H7 (cell line): ENCODE data around the gene TAF3. TPM values are rescaled to one million over a fixed set of nuclear protein-coding genes. Genes with fewer than 3 reads are reported as not detected.

Experiments
- DNase-seq: peaks from one replicate; pipeline ENCODE4 v3.0.0; 2012
- H3K27me3 ChIP-seq: 2 replicates; pipeline ENCODE4 v1.6.0; 2011; ENCODE audit warnings: mild to moderate bottlenecking, low read length; ENCODE audit not compliant: control insufficient read depth, insufficient read depth
- H3K36me3 ChIP-seq: replicated peaks from 2 replicates; pipeline ENCODE4 v1.5.1; 2011; ENCODE audit warnings: low read length; ENCODE audit not compliant: control insufficient read depth, insufficient read depth
- H3K4me3 ChIP-seq: 2 replicates; pipeline ENCODE4 v1.5.1; 2011; ENCODE audit warnings: low read depth, mild to moderate bottlenecking, control low read depth, low read length, moderate library complexity; ENCODE audit not compliant: insufficient read depth
- total RNA-seq: library from RNA; depleted of rRNA; stranded (reverse); fragments of >200 nt; shearing (Covaris generic); gene quantifications from 2 replicates; pipeline ENCODE4 v1.2.3, GENCODE V29; 2014

TAF3 gene
- total RNA-seq, 1 experiment from 2014 or later, result 1.5 TPM

GRCh38 chr10:7945469-7946187, 127.3 kb downstream of the TAF3 start:
- DNase-seq, result peak; percentile 41
- Histone ChIP-seq H3K27me3 (no peaks in the 10 kb centered on the region), H3K36me3 (no peaks in the 10 kb centered on the region), H3K4me3 (no peak overlapping the region)

- DNase-seq, result no peak
- Histone ChIP-seq H3K36me3 (no peaks in the 10 kb centered on the region), H3K27me3 (no peaks in the 10 kb centered on the region), H3K4me3 (no peak overlapping the region)
Observed at GRCh38 chr10:7948371-7949000, 130.2 kb downstream of the TAF3 start.

GRCh38 chr10:7950981-7951847, 132.9 kb downstream of the TAF3 start:
- no peaks in the 10 kb centered on the region for H3K36me3 ChIP-seq
- no peaks in the 10 kb centered on the region for H3K27me3 ChIP-seq
- no peak for DNase-seq
- H3K4me3 ChIP-seq, result no peak overlapping the region

- H3K27me3 ChIP-seq, result no peaks in the 10 kb centered on the region
- no peak overlapping the region for H3K4me3 ChIP-seq
- DNase-seq, result no peak
- H3K36me3 ChIP-seq, result no peaks in the 10 kb centered on the region
Observed at GRCh38 chr10:7952266-7952665, 134.0 kb downstream of the TAF3 start.

- H3K27me3 ChIP-seq, result no peaks in the 10 kb centered on the region
- H3K4me3 ChIP-seq, result no peak overlapping the region
- DNase-seq, result no peak
- no peaks in the 10 kb centered on the region for H3K36me3 ChIP-seq
Observed at GRCh38 chr10:7953447-7953846, 135.1 kb downstream of the TAF3 start.

- no peaks in the 10 kb centered on the region for H3K36me3 ChIP-seq
- H3K27me3 ChIP-seq, result no peaks in the 10 kb centered on the region
- no peak overlapping the region for H3K4me3 ChIP-seq
- DNase-seq, result no peak
Observed at GRCh38 chr10:7955446-7955845, 137.1 kb downstream of the TAF3 start.

- H3K4me3 ChIP-seq, result no peak overlapping the region
- H3K36me3 ChIP-seq, result no peaks in the 10 kb centered on the region
- no peak for DNase-seq
- H3K27me3 ChIP-seq, result no peaks in the 10 kb centered on the region
Observed at GRCh38 chr10:7956508-7956907, 138.2 kb downstream of the TAF3 start.

- Histone ChIP-seq H3K36me3 (no peaks in the 10 kb centered on the region), H3K4me3 (no peak overlapping the region), H3K27me3 (no peaks in the 10 kb centered on the region)
- DNase-seq, result no peak
Observed at GRCh38 chr10:7957591-7957990, 139.3 kb downstream of the TAF3 start.

- H3K4me3 ChIP-seq, result no peak overlapping the region
- H3K27me3 ChIP-seq, result no peaks in the 10 kb centered on the region
- H3K36me3 ChIP-seq, result no peaks in the 10 kb centered on the region
- DNase-seq, result no peak
Observed at GRCh38 chr10:7958442-7958841, 140.1 kb downstream of the TAF3 start.

GRCh38 chr10:7960108-7960507, 141.8 kb downstream of the TAF3 start:
- no peak overlapping the region for H3K4me3 ChIP-seq
- no peaks in the 10 kb centered on the region for H3K36me3 ChIP-seq
- DNase-seq, result no peak
- H3K27me3 ChIP-seq, result no peaks in the 10 kb centered on the region

GRCh38 chr10:7962592-7962991, 144.3 kb downstream of the TAF3 start:
- Histone ChIP-seq H3K36me3 (no peaks in the 10 kb centered on the region), H3K4me3 (no peak overlapping the region), H3K27me3 (no peaks in the 10 kb centered on the region)
- DNase-seq, result no peak

GRCh38 chr10:7965457-7965856, 147.2 kb downstream of the TAF3 start:
- Histone ChIP-seq H3K27me3 (no peaks in the 10 kb centered on the region), H3K4me3 (no peak overlapping the region), H3K36me3 (no peaks in the 10 kb centered on the region)
- no peak for DNase-seq

- no peak overlapping the region for H3K4me3 ChIP-seq
- no peak for DNase-seq
- H3K27me3 ChIP-seq, result no peaks in the 10 kb centered on the region
- H3K36me3 ChIP-seq, result no peaks in the 10 kb centered on the region
Observed at GRCh38 chr10:7967035-7967434, 148.7 kb downstream of the TAF3 start.

GRCh38 chr10:7968510-7969112, 150.3 kb downstream of the TAF3 start:
- no peak overlapping the region for H3K4me3 ChIP-seq
- no peak for DNase-seq
- no peaks in the 10 kb centered on the region for H3K27me3 ChIP-seq
- H3K36me3 ChIP-seq, result no peaks in the 10 kb centered on the region
